ENCODE results near the gene ZNRF1.
"Not testable (repeated sequence)": the region's sequence is repeated elsewhere in the genome, so short reads cannot be mapped to it uniquely, and the experiment has no call there.

Gene ZNRF1

DNA sequence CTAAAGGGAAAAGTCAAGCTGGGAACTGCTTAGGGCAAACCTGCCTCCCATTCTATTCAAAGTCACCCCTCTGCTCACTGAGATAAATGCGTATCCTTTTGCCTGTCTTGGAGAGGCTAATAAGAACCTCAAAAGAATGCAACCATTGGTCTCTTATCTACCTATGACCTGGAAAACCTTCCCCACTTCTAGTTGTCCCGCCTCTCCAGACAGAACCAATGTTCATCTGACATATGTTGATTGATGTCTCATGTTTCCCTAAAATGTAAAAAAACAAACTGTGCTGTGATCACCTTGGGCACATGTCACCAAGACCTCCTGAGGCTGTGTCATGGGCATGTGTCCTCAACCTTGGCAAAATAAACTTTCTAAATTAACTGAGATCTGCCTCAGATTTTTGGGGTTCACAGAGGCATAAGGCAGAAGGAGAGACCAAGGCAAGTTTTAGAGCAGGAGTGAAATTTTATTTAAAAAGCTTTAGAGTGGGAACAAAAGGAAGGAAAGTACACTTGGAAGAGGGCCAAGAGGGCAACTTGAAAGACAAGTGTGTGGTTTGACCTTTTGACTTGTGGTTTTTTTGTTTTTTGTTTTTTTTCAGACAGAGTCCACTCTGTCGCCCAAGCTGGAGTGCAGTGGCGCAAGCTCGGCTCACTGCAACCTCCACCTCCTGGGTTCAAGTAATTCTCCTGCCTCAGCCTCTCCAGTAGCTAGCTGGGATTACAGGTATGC lies 130.8 kb downstream of the ZNRF1 start:
- H3K27me3 ChIP-seq (replicated peaks in 2 of 5; ENCODE audit: control insufficient read depth in 4 of 5, insufficient read depth in 5 of 5, low read length in 4 of 5); H3K36me3 ChIP-seq (ENCODE audit: control insufficient read depth in 4 of 4, insufficient read depth in 4 of 4, low read length in 3 of 4); POLR2A ChIA-PET; H3K27ac ChIP-seq (ENCODE audit: insufficient read depth in 1 of 2, low read depth in 1 of 2, low read length in 2 of 2, poor library complexity in 1 of 2, severe bottlenecking in 2 of 2): not testable (repeated sequence)
- Histone ChIP-seq H3K4me3 (ENCODE audit: control insufficient read depth in 1 of 7, extremely low read depth in 1 of 7, insufficient read depth in 4 of 7, low read depth in 2 of 7, low read length in 6 of 7) (peak overlapping the region in 1 of 7 experiments; percentile 38), H3K9me3 (ENCODE audit: control extremely low read depth in 1 of 5, control insufficient read depth in 4 of 5, insufficient read depth in 2 of 5, low read depth in 1 of 5, low read length in 4 of 5) (peaks cover 0 to 14% (median 0%) of the 10 kb centered on the region in 5 experiments), H3K4me1 (ENCODE audit: control extremely low read depth in 1 of 4, control insufficient read depth in 4 of 4, insufficient read depth in 4 of 4, low read length in 3 of 4) (peaks cover 0 to 18% (median 12%) of the 10 kb centered on the region in 4 experiments)
- peak in 2 of 3 donors; percentile 51 to 53 for DNase-seq
- CTCF ChIA-PET, result interaction anchor here (1.1 to 1.9 kb wide), 4 partner anchors 17 to 267 kb away, joined by 4 to 7 read pairs (median 4); partner anchors contain the start of gene ZNRF1
- 48% methylated on average over 5 of the region's 5 CpGs for WGBS (ENCODE audit: insufficient coverage)

DNA sequence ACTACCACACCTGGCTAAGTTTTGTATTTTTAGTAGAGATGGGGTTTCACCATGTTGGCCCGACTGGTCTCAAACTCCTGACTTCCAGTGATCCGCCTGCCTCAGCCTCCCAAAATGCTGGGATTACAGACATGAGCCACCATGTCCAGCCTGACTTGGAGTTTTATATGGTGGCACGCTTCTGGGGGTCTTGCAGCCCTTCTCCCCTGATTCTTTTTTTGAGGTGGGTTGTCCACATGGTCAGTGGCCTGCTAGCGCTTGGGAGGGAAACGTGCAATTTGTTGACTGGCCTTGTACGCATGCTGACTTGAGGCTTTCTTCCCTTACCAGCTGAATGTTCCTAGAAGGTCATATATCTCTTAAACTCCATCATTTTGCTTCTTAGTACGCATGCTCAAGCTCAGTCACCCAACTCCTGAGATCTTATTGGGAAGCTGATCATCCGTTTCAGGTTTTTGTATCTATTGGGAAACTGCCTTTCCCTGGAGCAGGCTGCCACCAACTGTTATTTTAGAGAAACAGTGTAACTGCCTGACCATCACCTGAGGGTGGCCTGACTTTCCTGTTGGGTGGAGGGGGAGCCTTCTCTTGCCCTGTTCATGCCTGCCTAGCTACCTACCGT lies 131.4 kb downstream of the ZNRF1 start:
- 81% methylated on average over 6 of the region's 9 CpGs for WGBS (ENCODE audit: insufficient coverage)
- Histone ChIP-seq H3K4me3 (ENCODE audit: control insufficient read depth in 1 of 7, extremely low read depth in 1 of 7, insufficient read depth in 4 of 7, low read depth in 2 of 7, low read length in 6 of 7) (no peak overlapping the region), H3K27me3 (replicated peaks in 2 of 5; ENCODE audit: control insufficient read depth in 4 of 5, insufficient read depth in 5 of 5, low read length in 4 of 5) (no peaks in the 10 kb centered on the region), H3K9me3 (ENCODE audit: control extremely low read depth in 1 of 5, control insufficient read depth in 4 of 5, insufficient read depth in 2 of 5, low read depth in 1 of 5, low read length in 4 of 5) (peaks cover 0 to 14% (median 0%) of the 10 kb centered on the region in 5 experiments), H3K36me3 (ENCODE audit: control insufficient read depth in 4 of 4, insufficient read depth in 4 of 4, low read length in 3 of 4) (no peaks in the 10 kb centered on the region), H3K27ac (ENCODE audit: insufficient read depth in 1 of 2, low read depth in 1 of 2, low read length in 2 of 2, poor library complexity in 1 of 2, severe bottlenecking in 2 of 2) (no peak overlapping the region), H3K4me1 (ENCODE audit: control extremely low read depth in 1 of 4, control insufficient read depth in 4 of 4, insufficient read depth in 4 of 4, low read length in 3 of 4) (peaks cover 0 to 18% (median 12%) of the 10 kb centered on the region in 4 experiments)
- ChIA-PET CTCF (interaction anchor here (1.7 to 1.8 kb wide), 2 partner anchors 19 to 267 kb away, joined by 4 to 7 read pairs; no protein-coding TSS in a partner anchor), POLR2A (no interaction called here)
- no peak for DNase-seq

DNA sequence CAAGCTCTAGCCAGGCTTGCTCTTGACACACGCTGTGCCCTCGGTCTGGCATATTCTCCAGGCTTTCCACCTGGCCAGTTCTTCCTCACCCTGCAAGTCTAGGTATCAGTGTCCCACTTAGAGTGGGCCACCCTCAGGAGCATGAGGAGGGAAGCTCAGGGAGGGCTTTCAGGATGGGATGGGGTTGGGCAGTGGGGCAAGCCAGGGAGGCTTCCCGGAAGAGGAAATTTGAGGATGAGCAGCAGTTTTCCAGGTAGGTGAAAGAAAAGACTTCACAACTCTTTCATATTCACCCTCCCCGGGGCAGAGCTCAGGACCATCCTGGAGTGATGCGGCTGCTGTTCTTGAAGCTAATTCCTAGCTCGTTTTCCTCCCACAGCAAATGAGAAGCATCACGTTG lies 132.3 kb downstream of the ZNRF1 start:
- Histone ChIP-seq H3K4me3 (ENCODE audit: control insufficient read depth in 1 of 7, extremely low read depth in 1 of 7, insufficient read depth in 4 of 7, low read depth in 2 of 7, low read length in 6 of 7) (no peak overlapping the region), H3K4me1 (ENCODE audit: control extremely low read depth in 1 of 4, control insufficient read depth in 4 of 4, insufficient read depth in 4 of 4, low read length in 3 of 4) (peaks cover 0 to 18% (median 12%) of the 10 kb centered on the region in 4 experiments), H3K27me3 (replicated peaks in 2 of 5; ENCODE audit: control insufficient read depth in 4 of 5, insufficient read depth in 5 of 5, low read length in 4 of 5) (no peaks in the 10 kb centered on the region), H3K9me3 (ENCODE audit: control extremely low read depth in 1 of 5, control insufficient read depth in 4 of 5, insufficient read depth in 2 of 5, low read depth in 1 of 5, low read length in 4 of 5) (peaks cover 0 to 14% (median 0%) of the 10 kb centered on the region in 5 experiments), H3K36me3 (ENCODE audit: control insufficient read depth in 4 of 4, insufficient read depth in 4 of 4, low read length in 3 of 4) (no peaks in the 10 kb centered on the region), H3K27ac (ENCODE audit: insufficient read depth in 1 of 2, low read depth in 1 of 2, low read length in 2 of 2, poor library complexity in 1 of 2, severe bottlenecking in 2 of 2) (no peak overlapping the region)
- CTCF ChIA-PET, result interaction anchor here (0.6 to 1.8 kb wide), 2 partner anchors 9 to 268 kb away, joined by 3 to 4 read pairs; no protein-coding TSS in a partner anchor
- WGBS (ENCODE audit: insufficient coverage), result 83% methylated on average over 5 of the region's 7 CpGs
- POLR2A ChIA-PET, result interaction anchor here (0.6 kb wide), 1 partner anchor 13 kb away, joined by 4 read pairs; no protein-coding TSS in a partner anchor
- no peak for DNase-seq

DNA sequence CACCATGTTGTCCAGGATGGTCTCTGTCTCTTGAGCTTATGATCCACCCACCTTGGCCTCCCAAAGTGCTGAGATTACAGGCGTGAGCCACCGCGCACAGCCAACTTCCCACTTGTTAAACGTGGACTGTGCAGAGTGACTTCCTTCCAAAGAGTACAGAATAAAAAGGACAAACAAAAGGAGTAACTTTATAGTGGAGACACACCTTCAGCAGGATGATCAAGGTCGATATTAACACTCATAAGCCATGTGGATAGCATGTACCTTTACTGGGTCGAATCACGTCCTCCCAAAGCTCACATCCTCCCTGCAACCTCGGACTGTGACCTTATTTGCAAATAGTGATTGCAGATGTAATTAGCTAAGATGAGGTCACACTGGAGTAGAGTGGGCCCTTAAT lies 139.4 kb downstream of the ZNRF1 start:
- H3K27me3 ChIP-seq (replicated peaks in 2 of 5; ENCODE audit: control insufficient read depth in 4 of 5, insufficient read depth in 5 of 5, low read length in 4 of 5), result no peaks in the 10 kb centered on the region
- WGBS (ENCODE audit: insufficient coverage), result 56% methylated on average over 7 of the region's 8 CpGs
- ChIA-PET CTCF (interaction anchor here (0.8 to 1.9 kb wide), 6 partner anchors 19 to 275 kb away, joined by 3 to 10 read pairs (median 3); no protein-coding TSS in a partner anchor), POLR2A (no interaction called here)
- H3K27ac ChIP-seq (ENCODE audit: insufficient read depth in 1 of 2, low read depth in 1 of 2, low read length in 2 of 2, poor library complexity in 1 of 2, severe bottlenecking in 2 of 2), result no peak overlapping the region
- peaks cover 0 to 10% (median 5%) of the 10 kb centered on the region in 4 experiments for H3K4me1 ChIP-seq (ENCODE audit: control extremely low read depth in 1 of 4, control insufficient read depth in 4 of 4, insufficient read depth in 4 of 4, low read length in 3 of 4)
- no peaks in the 10 kb centered on the region for H3K9me3 ChIP-seq (ENCODE audit: control extremely low read depth in 1 of 5, control insufficient read depth in 4 of 5, insufficient read depth in 2 of 5, low read depth in 1 of 5, low read length in 4 of 5)
- H3K36me3 ChIP-seq (ENCODE audit: control insufficient read depth in 4 of 4, insufficient read depth in 4 of 4, low read length in 3 of 4), result no peaks in the 10 kb centered on the region
- DNase-seq, result no peak
- peak overlapping the region in 5 of 7 experiments; percentile 4 to 45 (median 26) for H3K4me3 ChIP-seq (ENCODE audit: control insufficient read depth in 1 of 7, extremely low read depth in 1 of 7, insufficient read depth in 4 of 7, low read depth in 2 of 7, low read length in 6 of 7)

DNA sequence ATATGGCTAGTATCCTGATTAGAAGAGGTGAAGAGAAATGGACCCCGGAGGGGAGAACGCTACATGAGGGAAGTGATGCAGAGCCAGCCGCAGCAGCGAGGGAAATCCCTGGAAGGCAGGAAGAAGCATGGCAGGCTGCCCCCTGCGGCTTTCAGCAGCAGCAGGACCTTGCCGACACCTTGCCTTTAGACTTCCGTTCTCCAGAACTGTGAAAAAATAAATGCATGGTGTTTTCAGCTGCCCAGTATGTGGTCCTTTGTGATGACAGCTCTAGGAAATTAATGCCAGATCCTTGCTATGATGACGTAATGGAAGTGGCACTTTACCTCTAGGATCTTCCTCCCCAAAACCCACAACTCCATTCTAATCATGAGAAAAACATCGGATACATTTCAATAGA lies 139.8 kb downstream of the ZNRF1 start:
- Histone ChIP-seq H3K27me3 (replicated peaks in 2 of 5; ENCODE audit: control insufficient read depth in 4 of 5, insufficient read depth in 5 of 5, low read length in 4 of 5) (no peaks in the 10 kb centered on the region), H3K36me3 (ENCODE audit: control insufficient read depth in 4 of 4, insufficient read depth in 4 of 4, low read length in 3 of 4) (no peaks in the 10 kb centered on the region), H3K9me3 (ENCODE audit: control extremely low read depth in 1 of 5, control insufficient read depth in 4 of 5, insufficient read depth in 2 of 5, low read depth in 1 of 5, low read length in 4 of 5) (no peaks in the 10 kb centered on the region), H3K27ac (ENCODE audit: insufficient read depth in 1 of 2, low read depth in 1 of 2, low read length in 2 of 2, poor library complexity in 1 of 2, severe bottlenecking in 2 of 2) (no peak overlapping the region), H3K4me1 (ENCODE audit: control extremely low read depth in 1 of 4, control insufficient read depth in 4 of 4, insufficient read depth in 4 of 4, low read length in 3 of 4) (peaks cover 0 to 10% (median 5%) of the 10 kb centered on the region in 4 experiments), H3K4me3 (ENCODE audit: control insufficient read depth in 1 of 7, extremely low read depth in 1 of 7, insufficient read depth in 4 of 7, low read depth in 2 of 7, low read length in 6 of 7) (peak overlapping the region in 5 of 7 experiments; percentile 4 to 45 (median 26))
- CTCF ChIA-PET, result interaction anchor here (0.8 to 1.9 kb wide), 6 partner anchors 20 to 275 kb away, joined by 3 to 10 read pairs (median 3); no protein-coding TSS in a partner anchor
- DNase-seq, result peak in 2 of 3 donors; percentile 90 to 91
- POLR2A ChIA-PET, result no interaction called here
- 29% methylated on average over 8 of the region's 9 CpGs for WGBS (ENCODE audit: insufficient coverage)

DNA sequence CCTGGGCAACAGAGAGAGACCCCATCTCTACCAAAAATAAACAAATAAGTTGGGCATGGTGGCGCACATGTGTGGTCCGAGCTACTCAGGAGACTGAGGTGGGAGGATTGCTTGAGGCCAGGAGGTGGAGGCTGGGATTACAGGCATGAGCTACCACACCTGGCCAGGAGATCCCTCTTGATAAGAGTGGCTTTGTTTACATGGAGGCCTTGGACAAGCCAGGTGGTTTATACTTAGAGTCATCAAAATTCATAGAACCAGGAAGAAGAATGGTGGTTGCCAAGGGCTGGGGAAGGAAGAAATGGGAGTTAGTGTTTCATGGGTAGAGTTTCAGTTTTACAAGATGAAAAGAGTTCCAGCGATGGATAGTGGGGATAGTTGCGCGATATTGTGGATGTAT lies 140.7 kb downstream of the ZNRF1 start:
- Histone ChIP-seq H3K4me3 (ENCODE audit: control insufficient read depth in 1 of 7, extremely low read depth in 1 of 7, insufficient read depth in 4 of 7, low read depth in 2 of 7, low read length in 6 of 7) (no peak overlapping the region), H3K27me3 (replicated peaks in 2 of 5; ENCODE audit: control insufficient read depth in 4 of 5, insufficient read depth in 5 of 5, low read length in 4 of 5) (no peaks in the 10 kb centered on the region), H3K9me3 (ENCODE audit: control extremely low read depth in 1 of 5, control insufficient read depth in 4 of 5, insufficient read depth in 2 of 5, low read depth in 1 of 5, low read length in 4 of 5) (no peaks in the 10 kb centered on the region), H3K4me1 (ENCODE audit: control extremely low read depth in 1 of 4, control insufficient read depth in 4 of 4, insufficient read depth in 4 of 4, low read length in 3 of 4) (peaks cover 0 to 10% (median 5%) of the 10 kb centered on the region in 4 experiments), H3K36me3 (ENCODE audit: control insufficient read depth in 4 of 4, insufficient read depth in 4 of 4, low read length in 3 of 4) (no peaks in the 10 kb centered on the region), H3K27ac (ENCODE audit: insufficient read depth in 1 of 2, low read depth in 1 of 2, low read length in 2 of 2, poor library complexity in 1 of 2, severe bottlenecking in 2 of 2) (no peak overlapping the region)
- POLR2A ChIA-PET, result no interaction called here
- DNase-seq, result no peak
- WGBS (ENCODE audit: insufficient coverage), result 100% methylated on average over 2 of the region's 5 CpGs
- CTCF ChIA-PET, result interaction anchor here (1.2 to 1.9 kb wide), 2 partner anchors 28 to 276 kb away, joined by 3 to 10 read pairs; no protein-coding TSS in a partner anchor
